Astrocyte (in vitro differentiated cells and primary cell): ENCODE measurements around the gene OGFOD3. TPM values are rescaled to one million over a fixed set of nuclear protein-coding genes. Genes with fewer than 3 reads are reported as not detected.

Source experiments
- DNase-seq: peaks from one replicate; pipeline ENCODE4 v3.0.0-alpha.2; 2010; ENCODE audit warnings: low read depth
- FAIRE-seq: peaks from 2 replicates; lab custom pipeline; 2011; peaks lifted over from hg19 to GRCh38; lab: Jason Lieb, UNC
- H2AFZ ChIP-seq: 2 replicates; pipeline ENCODE4 v1.6.0; 2012; ENCODE audit warnings: low read depth, low read length, inconsistent platforms
- H3K27ac ChIP-seq: 2 replicates; pipeline ENCODE4 v1.5.1; 2011; ENCODE audit warnings: low read depth, low read length, inconsistent platforms
- H3K27me3 ChIP-seq: 2 replicates; pipeline ENCODE4 v1.6.0; 2011; ENCODE audit warnings: low read length, inconsistent platforms; ENCODE audit not compliant: insufficient read depth
- H3K36me3 ChIP-seq: 2 replicates; pipeline ENCODE4 v1.5.1; 2011; ENCODE audit warnings: low read length, inconsistent platforms; ENCODE audit not compliant: insufficient read depth
- H3K4me1 ChIP-seq: 2 replicates; pipeline ENCODE4 v1.5.1; 2011; ENCODE audit warnings: low read length, inconsistent platforms; ENCODE audit not compliant: insufficient read depth
- H3K4me2 ChIP-seq: 2 replicates; pipeline ENCODE4 v1.6.0; 2012; ENCODE audit warnings: low read length, inconsistent platforms
- H3K4me3 ChIP-seq: 2 replicates; pipeline ENCODE4 v1.5.1; 2011; ENCODE audit warnings: low read depth, mild to moderate bottlenecking, low read length, inconsistent platforms; ENCODE audit not compliant: insufficient read depth
- H3K79me2 ChIP-seq: 2 replicates; pipeline ENCODE4 v1.6.0; 2012; ENCODE audit warnings: mild to moderate bottlenecking, low read length, inconsistent platforms; ENCODE audit not compliant: insufficient read depth
- H3K9ac ChIP-seq: 2 replicates; pipeline ENCODE4 v1.6.0; 2012; ENCODE audit warnings: mild to moderate bottlenecking, low read length, inconsistent platforms
- H3K9me3 ChIP-seq: 2 replicates; pipeline ENCODE4 v1.5.1; 2012; ENCODE audit warnings: low read depth, mild to moderate bottlenecking, low read length, inconsistent platforms; ENCODE audit not compliant: insufficient read depth
- H4K20me1 ChIP-seq: 2 replicates; pipeline ENCODE4 v1.6.0; 2012; ENCODE audit warnings: low read length, inconsistent platforms; ENCODE audit not compliant: insufficient read depth
- H3K27ac Mint-ChIP-seq: one replicate; pipeline ENCODE4 v1.8.0; 2021; ENCODE audit warnings: mild to moderate bottlenecking, mixed read lengths; ENCODE audit not compliant: unreplicated experiment
- H3K27me3 Mint-ChIP-seq: one replicate; pipeline ENCODE4 v1.8.0; 2021; ENCODE audit warnings: low read depth, mixed read lengths; ENCODE audit not compliant: unreplicated experiment
- H3K36me3 Mint-ChIP-seq: one replicate; pipeline ENCODE4 v1.8.0; 2021; ENCODE audit warnings: low read depth, mixed read lengths; ENCODE audit not compliant: unreplicated experiment
- H3K4me1 Mint-ChIP-seq: one replicate; pipeline ENCODE4 v1.8.0; 2021; ENCODE audit warnings: low read depth, mixed read lengths; ENCODE audit not compliant: unreplicated experiment
- H3K4me3 Mint-ChIP-seq: one replicate; pipeline ENCODE4 v1.8.0; 2021; ENCODE audit warnings: mild to moderate bottlenecking, moderate library complexity, mixed read lengths; ENCODE audit not compliant: unreplicated experiment
- H3K9me3 Mint-ChIP-seq: one replicate; pipeline ENCODE4 v1.8.0; 2021; ENCODE audit warnings: mild to moderate bottlenecking, mixed read lengths; ENCODE audit not compliant: unreplicated experiment
- EZH2 ChIP-seq: IDR thresholded peaks from 2 replicates; pipeline ENCODE4 v1.6.1; 2012; ENCODE audit warnings: mild to moderate bottlenecking, low read length, inconsistent platforms; ENCODE audit not compliant: insufficient read depth
- total RNA-seq: library from RNA; stranded (reverse); gene quantifications from 2 replicates; pipeline ENCODE4 v1.2.1, GENCODE V29; 2021
- TF ChIP-seq, protein P1 (sequence below): IDR thresholded peaks from 2 replicates; pipeline ENCODE4 v1.5.1; 2011; ENCODE audit warnings: low read depth, mild to moderate bottlenecking, inconsistent platforms, low read length, moderate library complexity; ENCODE audit not compliant: insufficient read depth

OGFOD3 gene
- total RNA-seq, 1 donor from 2014 or later: 20.9 TPM

DNA sequence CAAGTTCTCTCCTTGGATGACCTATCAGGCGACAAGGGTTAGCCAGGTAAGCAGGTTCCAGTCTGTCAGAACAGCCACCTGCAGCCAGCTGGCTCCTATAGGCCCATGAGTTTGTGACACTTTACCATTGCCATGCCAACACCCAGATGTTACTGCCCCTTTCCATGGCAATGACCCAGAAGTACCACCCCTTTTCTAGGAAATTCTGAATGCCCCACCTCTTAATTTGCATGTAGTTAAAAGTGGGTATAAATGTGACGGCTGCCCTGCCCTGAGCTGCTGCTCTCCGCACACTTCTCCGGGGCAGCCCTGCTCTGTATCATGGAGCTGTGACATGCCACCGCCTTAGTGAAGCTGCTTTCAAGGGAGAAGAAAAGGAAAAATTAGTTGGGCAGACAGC, 74.8 kb downstream of the OGFOD3 start:
- FAIRE-seq (no peak), DNase-seq (no peak)
- H3K36me3 ChIP-seq: no peaks in the 10 kb centered on the region
- peaks cover 3% of the 10 kb centered on the region for H3K27me3 ChIP-seq
- peaks cover 1% of the 10 kb centered on the region for H3K36me3 Mint-ChIP-seq
- no peak overlapping the region for H3K27ac Mint-ChIP-seq
- TF ChIP-seq, protein P1, sequence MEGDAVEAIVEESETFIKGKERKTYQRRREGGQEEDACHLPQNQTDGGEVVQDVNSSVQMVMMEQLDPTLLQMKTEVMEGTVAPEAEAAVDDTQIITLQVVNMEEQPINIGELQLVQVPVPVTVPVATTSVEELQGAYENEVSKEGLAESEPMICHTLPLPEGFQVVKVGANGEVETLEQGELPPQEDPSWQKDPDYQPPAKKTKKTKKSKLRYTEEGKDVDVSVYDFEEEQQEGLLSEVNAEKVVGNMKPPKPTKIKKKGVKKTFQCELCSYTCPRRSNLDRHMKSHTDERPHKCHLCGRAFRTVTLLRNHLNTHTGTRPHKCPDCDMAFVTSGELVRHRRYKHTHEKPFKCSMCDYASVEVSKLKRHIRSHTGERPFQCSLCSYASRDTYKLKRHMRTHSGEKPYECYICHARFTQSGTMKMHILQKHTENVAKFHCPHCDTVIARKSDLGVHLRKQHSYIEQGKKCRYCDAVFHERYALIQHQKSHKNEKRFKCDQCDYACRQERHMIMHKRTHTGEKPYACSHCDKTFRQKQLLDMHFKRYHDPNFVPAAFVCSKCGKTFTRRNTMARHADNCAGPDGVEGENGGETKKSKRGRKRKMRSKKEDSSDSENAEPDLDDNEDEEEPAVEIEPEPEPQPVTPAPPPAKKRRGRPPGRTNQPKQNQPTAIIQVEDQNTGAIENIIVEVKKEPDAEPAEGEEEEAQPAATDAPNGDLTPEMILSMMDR: no peak
- TF ChIP-seq EZH2: no peak
- H3K9me3 Mint-ChIP-seq: peaks cover 3% of the 10 kb centered on the region
- H4K20me1 ChIP-seq: no peaks in the 10 kb centered on the region
- peaks cover 3% of the 10 kb centered on the region for H3K4me1 Mint-ChIP-seq
- no peak overlapping the region for H3K4me3 ChIP-seq
- no peak overlapping the region for H3K27ac ChIP-seq
- no peaks in the 10 kb centered on the region for H3K79me2 ChIP-seq
- peaks cover 26% of the 10 kb centered on the region for H3K27me3 Mint-ChIP-seq
- peaks cover 9% of the 10 kb centered on the region for H3K4me1 ChIP-seq
- no peak overlapping the region for H3K4me2 ChIP-seq
- no peak overlapping the region for H2AFZ ChIP-seq
- peaks cover 3% of the 10 kb centered on the region for H3K9me3 ChIP-seq
- H3K9ac ChIP-seq: no peak overlapping the region
- no peak overlapping the region for H3K4me3 Mint-ChIP-seq

DNA sequence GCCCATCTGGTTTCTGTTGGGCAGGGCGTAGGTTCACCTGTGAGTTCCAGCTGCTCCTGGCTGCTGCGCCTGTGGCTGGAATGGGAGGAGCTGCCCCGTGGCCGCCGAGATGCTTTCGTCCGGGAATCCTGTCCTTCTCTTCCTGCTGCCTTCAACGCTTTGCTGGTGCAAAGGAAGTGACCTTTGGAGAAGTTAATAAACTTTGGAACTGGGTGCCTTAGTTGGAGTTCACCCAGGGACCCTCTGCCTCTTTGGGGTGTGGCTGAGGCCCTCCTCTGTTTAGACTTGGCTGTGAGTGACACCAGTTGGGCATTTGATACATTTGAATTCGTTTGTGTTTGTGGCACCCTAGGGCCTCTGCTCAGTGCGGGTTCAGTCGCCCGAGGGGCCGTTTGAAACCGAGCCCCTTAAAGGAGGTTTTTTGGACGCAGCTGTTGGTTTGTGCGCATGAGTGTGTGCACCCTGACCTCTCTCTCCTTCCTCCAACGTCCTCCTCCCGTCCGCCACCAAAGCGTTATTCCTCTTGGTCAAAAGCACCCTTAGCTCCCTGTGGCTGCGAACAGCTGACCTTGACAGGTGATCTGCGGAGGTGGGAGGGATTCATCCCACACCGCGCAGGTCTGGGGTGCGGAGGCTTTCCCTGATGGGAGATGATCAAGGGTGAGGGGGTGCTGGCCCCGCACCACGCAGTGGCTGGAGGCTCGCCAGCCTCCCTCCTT, 75.9 kb downstream of the OGFOD3 start:
- peaks cover 3% of the 10 kb centered on the region for H3K9me3 ChIP-seq
- peaks cover 28% of the 10 kb centered on the region for H3K27me3 Mint-ChIP-seq
- FAIRE-seq: no peak

More for the DNA sequence above, 75.9 kb downstream of the OGFOD3 start:
- peaks cover 3% of the 10 kb centered on the region for H3K4me1 Mint-ChIP-seq
- no peak overlapping the region for H3K4me2 ChIP-seq
- H3K36me3 ChIP-seq: no peaks in the 10 kb centered on the region
- DNase-seq: no peak
- no peak overlapping the region for H3K4me3 Mint-ChIP-seq
- H3K4me3 ChIP-seq: no peak overlapping the region
- H4K20me1 ChIP-seq: no peaks in the 10 kb centered on the region
- peaks cover 3% of the 10 kb centered on the region for H3K9me3 Mint-ChIP-seq
- no peak overlapping the region for H2AFZ ChIP-seq
- no peaks in the 10 kb centered on the region for H3K79me2 ChIP-seq
- no peak for TF ChIP-seq EZH2
- TF ChIP-seq, protein P1: no peak
- no peak overlapping the region for H3K9ac ChIP-seq
- H3K27ac ChIP-seq: no peak overlapping the region
- H3K27ac Mint-ChIP-seq: no peak overlapping the region
- peaks cover 10% of the 10 kb centered on the region for H3K4me1 ChIP-seq
- peaks cover 1% of the 10 kb centered on the region for H3K36me3 Mint-ChIP-seq
- H3K27me3 ChIP-seq: no peaks in the 10 kb centered on the region
